Stimulated activated CD8-positive, alpha-beta memory T cell treated with anti-CD3 and anti-CD28 coated beads, Interleukin-15, amount 100 ng/mL, for 48 hours (primary cell): Measurements from ENCODE around the gene SIK3.
"Not testable (repeated sequence)": the region's sequence is repeated elsewhere in the genome, so short reads cannot be mapped to it uniquely, and the experiment has no call there.

ENCODE experiments used
- DNase-seq, 2 donors: peaks; one replicate each; pipeline ENCODE4 v3.0.0-alpha.2; 2020; ENCODE audit warnings: low read depth in 2 of 2

SIK3 gene

DNA sequence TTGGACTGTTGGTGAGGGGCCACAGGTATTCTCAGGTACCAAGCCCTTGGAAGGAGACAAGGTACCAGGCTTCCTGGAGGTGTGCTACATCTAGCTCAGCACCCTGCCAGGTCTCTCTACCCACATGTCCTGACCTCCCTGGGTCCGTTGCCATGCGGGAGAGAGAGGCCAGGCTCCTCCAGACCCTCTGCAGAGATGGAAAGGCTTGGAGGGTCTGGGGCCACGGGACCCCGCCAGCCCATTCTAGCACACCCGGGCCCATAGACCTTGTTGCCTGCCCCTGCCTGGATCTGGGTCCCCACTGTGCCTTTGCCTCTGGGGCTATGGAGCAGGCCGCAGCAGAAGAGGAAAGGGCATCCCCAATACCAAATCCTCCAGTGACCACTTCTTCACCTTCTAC lies 270.8 kb downstream of the SIK3 start:
- DNase-seq, result no peak

- no peak for DNase-seq
These were observed 271.3 kb downstream of the SIK3 start for GRCh38 chr11:116826751-116827431.

- DNase-seq, result no peak
These were observed 272.1 kb downstream of the SIK3 start for GRCh38 chr11:116825854-116826750.

GRCh38 chr11:116825434-116825833 lies 272.8 kb downstream of the SIK3 start:
- no peak for DNase-seq

DNA sequence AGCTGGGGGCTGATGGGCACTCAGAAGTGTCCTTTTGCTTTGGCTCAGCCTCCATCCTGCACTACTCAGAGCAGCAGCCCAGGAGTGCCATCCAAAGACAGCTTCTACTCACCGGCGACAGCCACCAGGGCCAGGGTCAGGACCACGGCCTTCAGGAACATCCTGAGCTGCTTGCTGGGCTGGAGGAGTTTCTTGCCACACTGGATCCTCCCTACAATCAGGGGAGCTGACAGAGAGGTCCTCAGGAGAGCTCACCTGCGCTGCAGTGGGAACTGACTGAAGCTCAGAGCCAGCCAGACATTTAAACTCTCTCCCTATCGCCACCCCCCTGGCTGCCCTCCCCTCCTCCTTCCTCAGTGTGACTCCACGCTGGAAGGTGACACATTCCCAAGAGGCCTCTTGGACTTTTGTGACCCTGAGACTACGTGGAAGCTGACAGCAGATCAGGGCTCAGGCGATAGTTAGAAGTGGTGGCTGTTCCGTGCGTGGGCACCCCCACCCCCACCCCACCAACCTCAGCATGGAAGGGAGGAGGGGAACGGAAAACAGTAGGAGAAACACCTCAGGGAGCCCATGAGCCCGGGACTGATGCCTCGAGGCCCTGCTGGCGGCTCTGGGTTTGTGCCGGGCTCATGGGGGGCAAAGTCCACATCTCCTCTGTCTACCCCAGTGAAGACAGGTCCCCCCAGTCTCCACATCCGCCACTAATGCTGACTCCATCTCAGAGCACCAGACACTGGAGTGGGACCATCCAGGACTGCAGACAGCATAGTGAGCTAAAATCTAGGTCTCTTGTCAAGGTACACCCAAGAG lies 275.0 kb downstream of the SIK3 start, which contains the start of gene APOA4:
Gene APOA4, minus strand, starts transcription at position 274 of the 813 bp plus-strand sequence. Its CDS starts 113 bp downstream, at position 161.
- DNase-seq, result no peak

GRCh38 chr11:116822575-116822974 lies 275.7 kb downstream of the SIK3 start:
- DNase-seq, result no peak

- DNase-seq, result no peak
These were observed 276.9 kb downstream of the SIK3 start for GRCh38 chr11:116821050-116821918.

DNA sequence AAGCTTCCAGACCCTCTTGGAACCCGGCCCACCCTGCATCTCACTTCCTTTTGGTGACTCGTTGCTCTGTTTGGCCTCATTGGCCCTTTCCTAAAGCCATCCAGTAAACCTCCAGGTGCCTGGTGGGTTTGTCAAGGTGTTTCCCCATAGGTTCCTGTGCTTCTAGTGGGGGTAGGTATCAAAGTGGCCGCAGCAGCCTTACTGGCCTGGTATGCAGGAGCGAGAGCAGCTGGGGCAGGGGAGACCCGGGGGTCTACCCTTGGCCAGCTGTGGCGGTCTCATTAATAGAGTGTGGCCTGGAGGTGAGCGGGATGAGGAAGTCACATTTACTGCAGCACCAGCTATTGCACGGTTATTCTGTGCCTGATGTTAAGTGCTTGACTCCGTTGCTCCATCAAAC lies 279.2 kb downstream of the SIK3 start:
- no peak for DNase-seq

- DNase-seq, result no peak
These were observed 283.7 kb downstream of the SIK3 start for GRCh38 chr11:116814502-116814901.

DNA sequence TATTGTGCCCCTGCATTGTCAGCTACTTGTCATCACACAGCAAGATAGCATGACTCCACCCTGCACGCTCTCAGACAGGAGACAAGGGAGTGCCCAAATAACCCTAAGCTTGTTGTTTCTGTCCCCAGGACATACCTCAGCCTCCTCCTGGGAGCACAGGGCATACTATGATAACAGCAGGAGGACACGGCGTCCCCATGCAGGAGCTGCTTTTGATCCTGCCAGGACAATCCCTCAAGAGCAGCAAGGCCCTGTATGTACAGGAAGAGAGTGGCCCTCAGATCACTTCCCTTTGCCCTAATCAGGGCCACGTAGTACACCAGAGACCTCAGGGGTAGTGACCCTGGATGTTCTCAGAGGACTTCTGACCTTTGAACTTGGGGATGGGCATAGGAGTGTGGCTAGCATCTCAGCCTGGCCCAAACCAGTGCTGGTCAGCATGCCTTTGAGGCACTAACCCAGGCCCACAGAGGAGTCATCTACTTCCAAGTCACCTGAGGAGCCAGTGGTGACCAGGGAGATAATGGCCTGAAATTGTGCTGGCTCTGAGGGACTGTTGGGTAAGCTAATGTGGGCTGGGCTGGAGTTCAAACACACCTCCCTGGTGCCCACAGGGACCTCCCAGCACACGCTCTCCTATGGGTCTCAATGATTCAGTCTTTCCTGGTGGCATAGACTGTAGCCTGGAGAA lies 284.3 kb downstream of the SIK3 start:
- DNase-seq, result no peak

DNA sequence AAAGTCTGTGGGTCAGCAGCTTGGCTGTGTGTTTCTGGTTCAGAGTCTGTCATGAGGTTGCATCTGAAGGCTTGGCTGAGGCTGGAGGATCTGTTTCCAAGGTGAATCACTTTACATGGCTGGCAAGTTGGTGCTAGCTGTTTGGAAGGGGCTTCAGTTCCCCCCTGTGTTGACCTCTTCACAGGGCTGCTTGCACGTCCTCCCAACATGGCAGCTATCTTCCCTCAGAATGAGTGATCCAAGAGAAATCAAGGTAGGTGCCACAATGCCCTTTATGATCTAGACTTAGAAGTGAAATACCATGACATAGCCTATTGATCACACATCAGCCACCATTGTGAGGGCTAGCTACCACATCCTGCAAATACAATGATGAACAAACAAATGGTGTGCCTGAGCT lies 285.1 kb downstream of the SIK3 start:
- no peak for DNase-seq

DNA sequence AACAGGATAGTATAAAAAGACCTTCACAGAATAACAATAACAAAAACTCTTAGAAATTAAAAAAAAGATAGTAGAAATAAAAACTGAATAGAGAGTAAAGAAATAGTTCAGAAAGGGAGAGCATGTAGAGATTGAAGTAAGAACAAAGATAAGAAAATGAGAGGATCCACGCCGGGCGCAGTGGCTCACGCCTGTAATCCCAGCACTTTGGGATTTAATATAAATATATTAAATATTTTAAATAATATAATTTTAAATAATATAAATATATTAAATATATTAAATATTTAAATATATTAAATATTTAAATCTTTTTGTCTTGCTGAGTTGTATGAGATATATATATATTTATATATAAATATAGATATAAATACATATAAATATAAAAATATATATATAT lies 286.1 kb downstream of the SIK3 start:
- DNase-seq, result no peak

DNA sequence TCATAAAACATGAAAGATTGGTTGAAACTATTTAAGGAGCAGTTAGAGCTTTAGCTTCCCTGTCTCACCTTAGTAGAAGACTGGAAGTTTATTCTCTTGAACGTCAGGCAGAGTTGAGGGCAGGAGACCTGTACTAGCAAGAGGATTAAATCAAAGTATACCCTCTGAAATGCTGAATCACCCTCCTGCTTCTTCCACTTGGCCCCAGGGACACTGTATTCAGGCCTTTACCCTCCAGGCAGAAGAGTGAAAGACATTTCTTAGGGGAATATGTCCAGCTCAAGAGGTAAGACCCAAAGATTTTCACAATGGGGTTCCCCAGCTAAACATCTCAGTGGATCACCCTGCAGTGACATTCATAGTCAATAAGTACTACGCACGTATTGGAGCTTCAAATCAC lies 287.0 kb downstream of the SIK3 start:
- DNase-seq, result no peak

DNA sequence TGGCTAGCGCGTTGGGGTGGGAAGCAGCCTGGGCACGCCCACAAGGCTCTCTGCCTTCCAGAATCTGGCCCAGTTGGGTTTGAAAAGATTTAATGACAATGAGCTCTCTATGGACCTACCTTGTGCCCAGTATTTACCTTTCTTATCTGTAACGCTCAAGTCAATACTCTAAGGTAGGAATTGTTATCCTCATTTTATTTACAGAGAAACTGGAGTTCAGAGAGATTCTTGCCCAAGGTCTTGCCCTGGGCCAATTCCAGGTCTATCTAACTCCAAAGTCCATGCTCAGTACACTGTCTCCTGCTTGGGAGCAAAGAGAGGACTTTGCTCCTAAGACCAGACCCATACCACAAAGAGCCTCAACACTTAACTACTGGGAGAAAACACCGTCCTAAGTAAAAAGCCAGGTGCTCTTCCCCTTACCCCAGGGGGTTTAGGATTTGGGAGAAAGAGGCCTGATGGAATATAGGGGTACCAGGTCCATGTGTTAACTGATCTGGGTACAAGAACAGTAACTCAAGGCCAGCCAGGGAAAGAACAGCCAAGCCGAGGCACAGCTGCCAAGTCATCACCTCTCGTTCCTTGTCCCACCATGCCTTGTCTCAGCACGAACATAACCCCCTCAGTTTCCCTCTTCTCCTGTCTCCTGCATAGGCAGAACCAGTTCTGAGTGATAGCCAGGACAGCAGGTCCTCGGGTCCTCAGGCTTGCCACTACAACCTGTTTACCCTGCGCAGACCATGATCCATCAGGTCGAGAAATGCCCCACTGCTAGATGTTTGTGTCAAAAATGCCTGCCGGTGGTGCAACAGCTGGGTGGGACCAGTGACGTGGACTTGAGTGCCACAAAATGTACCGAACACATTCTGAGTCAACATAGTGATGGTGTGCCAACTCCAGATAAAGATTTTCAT lies 289.7 kb downstream of the SIK3 start:
- DNase-seq, result no peak

DNA sequence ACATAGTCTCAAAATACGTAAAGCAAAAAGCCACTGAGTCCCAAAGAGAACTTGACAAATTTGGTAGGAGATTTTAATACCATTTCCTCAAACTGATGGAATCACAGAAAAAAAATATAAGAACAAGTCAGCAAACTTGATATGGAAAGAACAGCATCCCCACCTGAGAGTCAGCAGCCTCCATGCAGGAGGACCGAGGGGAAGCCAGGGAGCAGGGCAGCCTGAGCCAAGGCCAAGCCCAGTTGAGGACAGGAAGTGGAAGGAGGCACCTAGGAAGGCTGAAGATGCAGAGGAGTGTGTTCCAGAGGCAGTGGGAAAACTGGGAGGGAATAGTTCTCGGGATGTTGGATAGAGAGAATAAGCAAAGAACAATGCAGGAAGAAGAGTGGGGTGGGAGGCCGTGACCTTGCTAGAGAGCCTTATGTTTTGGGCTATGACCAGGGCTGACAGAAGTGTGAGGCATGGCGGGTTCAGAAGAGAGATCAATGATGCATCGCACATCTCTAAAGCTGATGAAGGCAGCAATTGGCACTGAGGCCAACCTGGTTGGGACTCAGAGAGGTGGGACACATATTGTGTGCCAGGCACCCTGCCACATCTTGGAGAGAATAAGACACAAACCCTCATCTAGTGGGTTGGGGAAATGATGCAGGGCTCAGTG lies 290.5 kb downstream of the SIK3 start:
- DNase-seq, result no peak

DNA sequence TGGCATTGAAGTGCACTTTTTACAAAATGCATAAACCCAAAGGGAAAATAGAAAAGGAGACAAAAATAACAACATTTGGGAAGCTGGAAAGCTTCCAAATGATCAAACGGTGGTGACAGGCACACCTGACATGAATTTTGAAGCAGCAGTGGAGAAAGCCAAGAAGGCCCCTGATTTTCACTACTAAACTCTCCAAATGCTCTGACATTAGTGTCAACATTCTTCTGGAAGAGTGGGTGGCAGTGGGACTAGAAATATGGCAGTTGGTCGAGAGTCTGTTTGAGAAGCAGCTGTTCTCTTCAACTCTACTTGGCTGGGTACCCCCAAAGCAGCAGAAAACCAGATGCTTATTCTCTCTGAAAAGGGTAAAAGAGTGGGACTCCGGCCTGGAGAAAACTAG lies 294.2 kb downstream of the SIK3 start:
- no peak for DNase-seq

DNA sequence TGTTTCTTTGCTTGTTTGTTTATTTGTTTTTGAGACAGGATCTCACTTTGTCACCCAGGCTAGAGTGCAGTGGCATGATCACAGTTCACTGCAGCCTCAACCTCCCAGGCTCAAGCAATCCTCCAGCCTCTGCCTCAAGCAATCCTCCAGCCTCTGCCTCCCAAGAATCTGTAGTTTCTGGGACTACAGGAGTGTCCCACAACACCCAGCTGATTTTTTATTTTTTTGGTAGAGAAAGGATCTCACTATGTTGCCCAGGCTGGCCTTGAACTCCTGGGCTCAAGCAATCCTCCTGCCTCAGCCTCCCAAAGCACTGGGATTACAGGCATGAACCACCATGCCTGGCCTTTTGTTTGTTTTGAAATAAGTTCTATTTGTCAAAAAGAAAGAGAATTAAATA lies 296.6 kb downstream of the SIK3 start:
- not testable (repeated sequence) for DNase-seq

DNA sequence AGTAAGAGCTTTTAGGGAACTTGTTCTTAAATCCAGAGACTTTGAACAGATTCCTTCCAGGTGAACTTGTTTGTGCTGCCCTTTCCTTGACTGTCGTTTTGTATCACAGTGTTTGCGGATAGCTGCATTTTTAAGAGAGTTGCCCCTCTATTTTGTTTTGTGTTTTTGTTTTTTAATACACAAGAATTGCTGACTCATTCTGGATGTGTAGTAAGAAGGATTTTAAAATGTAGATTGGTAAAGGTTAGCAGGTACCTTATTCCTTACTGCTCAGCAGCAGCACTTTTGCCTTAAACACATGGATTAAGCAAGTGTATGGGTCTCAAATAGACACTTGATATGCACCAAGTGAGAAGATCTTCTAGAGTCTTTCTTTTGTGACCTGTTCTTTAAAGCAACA lies 297.6 kb downstream of the SIK3 start:
- no peak for DNase-seq

DNA sequence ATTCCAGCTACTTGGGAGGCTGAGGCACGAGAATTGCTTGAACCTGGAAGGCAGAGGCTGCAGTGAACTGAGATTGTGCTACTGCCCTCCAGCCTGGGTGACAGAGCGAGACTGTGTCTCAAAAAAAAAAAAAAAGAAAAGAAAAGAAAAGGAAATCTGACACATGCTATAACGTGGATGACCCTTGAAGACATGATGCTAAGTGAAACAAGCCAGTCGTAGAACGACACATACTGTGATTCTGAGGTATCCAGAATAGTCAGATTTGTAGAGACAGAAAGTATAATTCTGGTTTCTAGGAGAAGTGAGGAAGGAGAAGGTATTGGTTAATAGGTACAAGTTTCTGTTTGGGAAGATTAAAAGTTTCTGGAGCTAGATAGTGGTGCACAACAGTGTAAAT lies 299.9 kb downstream of the SIK3 start:
- no peak for DNase-seq
